H1 (cell line): Measurements from ENCODE around the gene MFSD6L. TPM values are rescaled to one million over a fixed set of nuclear protein-coding genes. Genes with fewer than 3 reads are reported as not detected.
"Not testable (repeated sequence)": the region's sequence is repeated elsewhere in the genome, so short reads cannot be mapped to it uniquely, and the experiment has no call there.

Experiments used
- CTCF ChIA-PET: fragments of 300-600 bp; sonication (Branson Sonifier 250); formaldehyde crosslinking; loops from one replicate; lab custom pipeline; 2021; ENCODE audit not compliant: partially characterized antibody; lab: Charles Lee
- POLR2A ChIA-PET: fragments of 300-600 bp; sonication (Branson Sonifier 250); formaldehyde crosslinking; loops from one replicate; lab custom pipeline; 2021; ENCODE audit warnings: inconsistent platforms; ENCODE audit not compliant: partially characterized antibody; lab: Charles Lee
- DNase-seq, 2 experiments: peaks; one replicate each; pipeline versions ENCODE4 v3.0.0 to v3.0.0-alpha.2; 2010 to 2022; ENCODE audit warnings: low spot score in 2 of 2, low read depth in 1 of 2, mixed read lengths in 1 of 2
- FAIRE-seq: peaks from 2 replicates; lab custom pipeline; 2011; peaks lifted over from hg19 to GRCh38; lab: Jason Lieb, UNC
- H2AFZ ChIP-seq: 2 replicates; pipeline ENCODE4 v1.8.1; 2012; ENCODE audit warnings: low read length, inconsistent platforms
- H2AK5ac ChIP-seq: 2 replicates; pipeline ENCODE4 v1.6.1; 2013; ENCODE audit warnings: low read depth, low read length
- H2BK120ac ChIP-seq: replicated peaks from 2 replicates; pipeline ENCODE3; 2013; ENCODE audit warnings: low read depth, low read length, inconsistent platforms
- H2BK12ac ChIP-seq: 2 replicates; pipeline ENCODE4 v1.6.1; 2013; ENCODE audit warnings: low read depth, low read length
- H2BK15ac ChIP-seq: 2 replicates; pipeline ENCODE4 v1.6.1; 2013; ENCODE audit warnings: low read length
- H2BK20ac ChIP-seq: 2 replicates; pipeline ENCODE4 v1.6.1; 2013; ENCODE audit warnings: low read length
- H2BK5ac ChIP-seq: 2 replicates; pipeline ENCODE4 v1.6.1; 2013; ENCODE audit warnings: low read depth, low read length
- H3K14ac ChIP-seq: 2 replicates; pipeline ENCODE4 v1.6.1; 2013; ENCODE audit warnings: inconsistent platforms; ENCODE audit not compliant: insufficient read length
- H3K18ac ChIP-seq: 2 replicates; pipeline ENCODE4 v1.6.1; 2013; ENCODE audit warnings: low read length; ENCODE audit errors: extremely low read depth
- H3K23ac ChIP-seq: 2 replicates; pipeline ENCODE4 v1.6.1; 2013; ENCODE audit warnings: inconsistent platforms; ENCODE audit not compliant: insufficient read length
- H3K23me2 ChIP-seq: 2 replicates; pipeline ENCODE4 v1.6.1; 2013; ENCODE audit warnings: low read depth, low read length
- H3K27ac ChIP-seq: 2 replicates; pipeline ENCODE4 v1.6.1; 2011; ENCODE audit warnings: low read depth, low read length, inconsistent platforms
- H3K27me3 ChIP-seq, 4 experiments: replicated peaks in 1 of 4; 1 replicate in 1 of 4; 2 replicates in 3 of 4; pipeline versions ENCODE4 v1.6.1 to v1.8.1; 2011 to 2013; ENCODE audit warnings: low read length in 3 of 4, mild to moderate bottlenecking in 3 of 4, inconsistent platforms in 2 of 4, mixed read lengths in 2 of 4, moderate library complexity in 1 of 4; ENCODE audit not compliant: control insufficient read depth in 3 of 4, insufficient read depth in 3 of 4; ENCODE audit errors: extremely low read depth in 1 of 4
- H3K36me3 ChIP-seq, 4 experiments: 2 replicates each; pipeline versions ENCODE4 v1.6.1 to v1.8.1; 2011 to 2013; ENCODE audit warnings: mild to moderate bottlenecking in 4 of 4, low read length in 3 of 4, moderate library complexity in 2 of 4, control low read depth in 1 of 4, inconsistent platforms in 1 of 4; ENCODE audit not compliant: insufficient read depth in 4 of 4, control insufficient read depth in 2 of 4
- H3K4ac ChIP-seq: replicated peaks from 2 replicates; pipeline ENCODE3; 2013; ENCODE audit warnings: low read length, low read depth, mixed read lengths, inconsistent platforms; ENCODE audit not compliant: insufficient read length
- H3K4me1 ChIP-seq, 4 experiments: replicated peaks in 1 of 4; 1 replicate in 1 of 4; 2 replicates in 3 of 4; pipeline versions ENCODE4 v1.6.1 to v1.8.1; 2011 to 2013; ENCODE audit warnings: low read length in 3 of 4, inconsistent platforms in 2 of 4, mixed read lengths in 1 of 4; ENCODE audit not compliant: insufficient read depth in 4 of 4, control insufficient read depth in 3 of 4
- H3K4me2 ChIP-seq, 2 experiments: 2 replicates each; pipeline versions ENCODE4 v1.6.1 to v1.8.1; 2011 to 2013; ENCODE audit warnings: low read depth in 2 of 2, low read length in 2 of 2, control low read depth in 1 of 2, inconsistent platforms in 1 of 2, mild to moderate bottlenecking in 1 of 2; ENCODE audit not compliant: insufficient read depth in 1 of 2
- H3K4me3 ChIP-seq, 4 experiments: fragments of 200-600, 300-600 bp in 1 of 4; sonication (generic), shearing (Covaris generic), sonication (Bioruptor Twin) in 1 of 4; 2 replicates each; pipeline versions ENCODE4 v1.5.1 to v1.8.1; 2011 to 2016; ENCODE audit warnings: low read length in 4 of 4, low read depth in 3 of 4, control low read depth in 2 of 4, inconsistent platforms in 2 of 4, mild to moderate bottlenecking in 2 of 4, mixed read lengths in 1 of 4, moderate library complexity in 1 of 4; ENCODE audit not compliant: insufficient read depth in 2 of 4; ENCODE audit errors: extremely low read depth in 1 of 4
- H3K56ac ChIP-seq: replicated peaks from 2 replicates; pipeline ENCODE3; 2013; ENCODE audit warnings: low read depth, mild to moderate bottlenecking, mixed read lengths, low read length, inconsistent platforms; ENCODE audit not compliant: insufficient read length
- H3K79me1 ChIP-seq: 2 replicates; pipeline ENCODE4 v1.6.1; 2013; ENCODE audit warnings: low read depth, low read length, control low read depth
- H3K79me2 ChIP-seq, 2 experiments: 2 replicates each; pipeline versions ENCODE4 v1.6.1 to v1.8.1; 2012 to 2013; ENCODE audit warnings: low read length in 2 of 2, mild to moderate bottlenecking in 2 of 2, inconsistent platforms in 1 of 2; ENCODE audit not compliant: insufficient read depth in 2 of 2, control insufficient read depth in 1 of 2
- H3K9ac ChIP-seq, 4 experiments: replicated peaks in 1 of 4; 1 replicate in 1 of 4; 2 replicates in 3 of 4; pipeline versions ENCODE4 v1.6.1 to v1.8.1; 2011 to 2013; ENCODE audit warnings: low read depth in 3 of 4, low read length in 3 of 4, control low read depth in 2 of 4, mild to moderate bottlenecking in 2 of 4, moderate library complexity in 2 of 4, inconsistent platforms in 1 of 4; ENCODE audit errors: extremely low read depth in 1 of 4
- H3K9me3 ChIP-seq, 2 experiments: 2 replicates each; pipeline versions ENCODE4 v1.6.1 to v1.8.1; 2012 to 2013; ENCODE audit warnings: mild to moderate bottlenecking in 2 of 2, moderate library complexity in 2 of 2, control low read depth in 1 of 2, inconsistent platforms in 1 of 2, low read depth in 1 of 2, low read length in 1 of 2, mixed read lengths in 1 of 2; ENCODE audit not compliant: insufficient read depth in 2 of 2
- H4K20me1 ChIP-seq, 2 experiments: replicated peaks in 1 of 2; 2 replicates each; pipeline versions ENCODE3 to v1.8.1; 2011 to 2013; ENCODE audit warnings: inconsistent platforms in 2 of 2, low read length in 2 of 2, mild to moderate bottlenecking in 1 of 2; ENCODE audit not compliant: insufficient read depth in 2 of 2, control insufficient read depth in 1 of 2
- H4K5ac ChIP-seq: 2 replicates; pipeline ENCODE4 v1.6.1; 2013; ENCODE audit warnings: low read length, low read depth, mixed read lengths, inconsistent platforms; ENCODE audit not compliant: insufficient read length
- H4K8ac ChIP-seq: 2 replicates; pipeline ENCODE4 v1.8.0; 2013; ENCODE audit warnings: mild to moderate bottlenecking, moderate library complexity, low read length, inconsistent platforms; ENCODE audit not compliant: insufficient read depth; ENCODE audit errors: extremely low read depth
- H4K91ac ChIP-seq: replicated peaks from 2 replicates; pipeline ENCODE3; 2013; ENCODE audit warnings: low read length, mixed read lengths, inconsistent platforms; ENCODE audit not compliant: insufficient read length
- WGBS, 2 experiments: shearing (Covaris generic) in 1 of 2; methylation state at CpG; one replicate each; pipeline versions ENCODE4 v1.1.6 to v1.1.7; 2013 to 2015; ENCODE audit warnings: low lambda C conversion rate in 2 of 2, mixed read lengths in 2 of 2, inconsistent platforms in 1 of 2, low coverage in 1 of 2, missing lambda C conversion rate in 1 of 2; ENCODE audit not compliant: insufficient replicate concordance in 2 of 2, insufficient coverage in 1 of 2, insufficient read length in 1 of 2; ENCODE audit errors: extremely low coverage in 1 of 2, missing lambda C conversion rate in 1 of 2; 5-methylcytosine and 5-hydroxymethylcytosine counted together
- polyA plus RNA-seq, 7 experiments: library from polyadenylated mRNA; depleted of rRNA in 3 of 7; stranded (reverse) in 5 of 7; unstranded in 2 of 7; fragments of >200 nt in 5 of 7; fragments of 200-250 nt in 2 of 7; gene quantifications; 1 replicate in 5 of 7; 2 replicates in 1 of 7; 4 replicates in 1 of 7; pipeline versions ENCODE4 v1.2.1 to v1.2.3, GENCODE V29; 2011 to 2013; ENCODE audit warnings: missing spikeins in 2 of 7, mixed read lengths in 2 of 7
- total RNA-seq: library from RNA; stranded (reverse); fragmentation: NEBNext Ultra II Directional; extraction: Animal tissue kit (Norgen Biotek cat#: 25700); gene quantifications from 2 replicates; pipeline ENCODE4 v1.2.1, GENCODE V29; 2021

Gene MFSD6L
- total and polyA plus RNA-seq, 2 of the 8 experiments (the other 6 are each of a cell fraction or from before 2014, with no cell fraction given): 2.6 to 2.7 TPM

DNA sequence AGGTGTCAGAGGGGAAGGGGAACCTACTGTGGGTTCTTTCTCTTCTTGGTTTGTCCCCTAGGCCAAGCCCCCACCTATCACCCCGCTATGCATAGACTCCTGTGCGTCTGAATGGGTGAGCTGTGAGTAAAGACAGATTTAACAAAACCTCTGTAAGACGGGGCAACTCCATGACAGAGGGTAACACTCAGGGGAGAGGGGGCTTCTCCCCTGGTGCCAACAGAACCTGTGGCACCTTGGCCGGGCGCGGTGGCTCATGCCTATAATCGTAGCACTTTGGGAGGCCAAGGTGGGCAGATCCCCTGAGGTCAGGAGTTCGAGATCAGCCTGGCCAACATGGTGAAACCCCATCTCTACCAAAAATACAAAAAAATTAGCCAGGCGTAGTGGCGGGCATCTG lies 6.2 kb upstream of the MFSD6L start:
- not testable (repeated sequence) for H4K5ac ChIP-seq, H3K14ac ChIP-seq
- CTCF ChIA-PET: interaction anchor here (0.6 to 8.2 kb wide), 8 partner anchors 20 to 221 kb away, joined by 3 to 107 read pairs (median 11); no protein-coding TSS in a partner anchor

More for the DNA sequence above, 6.2 kb upstream of the MFSD6L start:
- H3K18ac ChIP-seq, H2BK5ac ChIP-seq, H3K27ac ChIP-seq, H3K27me3 ChIP-seq, H3K4me1 ChIP-seq, H4K91ac ChIP-seq, H2AK5ac ChIP-seq, H3K79me2 ChIP-seq, FAIRE-seq, H2BK120ac ChIP-seq, H2BK20ac ChIP-seq, H3K79me1 ChIP-seq, H3K4me2 ChIP-seq, H2AFZ ChIP-seq, POLR2A ChIA-PET, H3K9me3 ChIP-seq, H4K8ac ChIP-seq, H3K36me3 ChIP-seq, H3K4me3 ChIP-seq, H2BK15ac ChIP-seq, H2BK12ac ChIP-seq, H3K56ac ChIP-seq, H3K9ac ChIP-seq, H3K4ac ChIP-seq, H3K23me2 ChIP-seq, H4K20me1 ChIP-seq, H3K23ac ChIP-seq: not testable (repeated sequence)
- WGBS, 2 experiments: 90% methylated on average over 10 of the region's 10 CpGs; no CpG with 5 or more reads in 1 of the 2 experiments
- DNase-seq: peak in 1 of 2 experiments; percentile 23
